DMS53 treated with DMSO at 0.1 percent for 48 hours (cell line): ENCODE measurements around the gene CARD10.
"Not testable (repeated sequence)": the region's sequence is repeated elsewhere in the genome, so short reads cannot be mapped to it uniquely, and the experiment has no call there.

Experiments used
- DNase-seq: peaks from one replicate; lab custom pipeline; 2025; ENCODE audit not compliant: unreplicated experiment; lab: John Stamatoyannopoulos, UW

CARD10 gene

GRCh38 chr22:37529652-37530345 lies 10.6 kb upstream of the CARD10 start:
- DNase-seq, result no peak

GRCh38 chr22:37527952-37528351 lies 8.7 kb upstream of the CARD10 start:
- not testable (repeated sequence) for DNase-seq

DNA sequence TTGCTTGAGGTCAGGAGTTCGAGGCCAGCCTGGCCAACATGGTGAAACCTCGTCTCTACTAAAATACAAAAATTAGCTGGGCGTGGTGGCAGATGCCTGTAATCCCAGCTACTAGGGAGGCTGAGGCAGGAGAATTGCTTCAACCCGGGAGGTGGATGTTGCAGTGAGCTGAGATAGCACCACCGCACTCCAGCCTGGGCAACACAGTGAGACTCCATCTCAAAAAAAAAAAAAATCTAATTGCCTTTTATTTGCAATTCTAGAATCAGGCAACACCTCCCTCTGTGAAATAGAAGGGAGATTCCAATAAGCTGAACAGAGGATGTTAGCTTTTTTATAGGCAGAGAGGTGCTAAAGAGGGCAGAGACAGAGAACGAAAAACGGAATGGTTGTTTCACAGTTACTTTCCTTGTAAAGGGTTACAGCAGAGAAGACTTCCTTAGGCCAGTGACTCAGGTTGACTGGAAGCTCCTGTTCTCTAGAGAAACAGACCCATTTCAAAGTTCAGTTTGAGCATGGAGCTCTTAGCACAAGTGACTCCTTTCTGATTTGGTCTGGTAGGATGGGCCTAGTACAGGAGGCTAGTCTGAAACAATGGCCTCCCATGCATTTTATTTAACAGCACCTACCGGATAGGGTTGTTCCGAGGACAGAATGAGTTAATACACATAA lies 8.0 kb upstream of the CARD10 start:
- DNase-seq, result not testable (repeated sequence)

- no peak for DNase-seq
Measured at GRCh38 chr22:37526376-37526775, 7.2 kb upstream of the CARD10 start.

DNA sequence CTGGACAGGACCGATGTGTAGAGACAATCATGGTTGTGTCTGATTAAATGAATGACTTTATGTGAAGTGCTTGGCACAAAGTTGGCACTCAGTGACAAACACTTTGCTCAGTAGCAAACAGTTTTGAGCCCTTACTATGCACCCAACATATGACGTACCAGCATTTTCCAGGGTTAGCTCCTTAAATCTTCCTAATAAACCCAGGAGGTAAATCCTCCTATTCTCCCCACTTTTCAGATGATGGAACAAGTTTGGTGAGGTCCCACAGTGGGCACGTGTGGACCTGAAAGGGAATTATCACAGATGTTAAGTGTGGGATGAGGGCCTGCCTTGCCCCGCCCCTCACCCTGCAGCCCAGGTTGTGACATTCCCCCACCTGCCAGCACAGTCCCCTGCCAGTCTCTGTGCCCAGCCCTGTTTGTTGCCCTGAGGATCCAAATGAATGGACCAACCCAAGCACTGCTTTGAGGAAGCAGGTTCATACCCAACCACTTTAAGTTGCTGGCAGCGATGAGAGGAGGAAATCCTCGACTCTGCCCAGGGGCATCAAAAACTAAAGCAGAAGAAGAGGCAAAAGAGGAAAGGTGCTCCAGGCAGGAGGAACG lies 6.6 kb upstream of the CARD10 start:
- DNase-seq, result no peak

GRCh38 chr22:37525073-37525745 lies 6.0 kb upstream of the CARD10 start:
- no peak for DNase-seq

- no peak for DNase-seq
Measured at GRCh38 chr22:37522482-37522881, 3.3 kb upstream of the CARD10 start.

GRCh38 chr22:37521236-37521739 lies 2.1 kb upstream of the CARD10 start:
- DNase-seq, result no peak

GRCh38 chr22:37520776-37521191 lies 1.6 kb upstream of the CARD10 start:
- DNase-seq, result no peak

DNA sequence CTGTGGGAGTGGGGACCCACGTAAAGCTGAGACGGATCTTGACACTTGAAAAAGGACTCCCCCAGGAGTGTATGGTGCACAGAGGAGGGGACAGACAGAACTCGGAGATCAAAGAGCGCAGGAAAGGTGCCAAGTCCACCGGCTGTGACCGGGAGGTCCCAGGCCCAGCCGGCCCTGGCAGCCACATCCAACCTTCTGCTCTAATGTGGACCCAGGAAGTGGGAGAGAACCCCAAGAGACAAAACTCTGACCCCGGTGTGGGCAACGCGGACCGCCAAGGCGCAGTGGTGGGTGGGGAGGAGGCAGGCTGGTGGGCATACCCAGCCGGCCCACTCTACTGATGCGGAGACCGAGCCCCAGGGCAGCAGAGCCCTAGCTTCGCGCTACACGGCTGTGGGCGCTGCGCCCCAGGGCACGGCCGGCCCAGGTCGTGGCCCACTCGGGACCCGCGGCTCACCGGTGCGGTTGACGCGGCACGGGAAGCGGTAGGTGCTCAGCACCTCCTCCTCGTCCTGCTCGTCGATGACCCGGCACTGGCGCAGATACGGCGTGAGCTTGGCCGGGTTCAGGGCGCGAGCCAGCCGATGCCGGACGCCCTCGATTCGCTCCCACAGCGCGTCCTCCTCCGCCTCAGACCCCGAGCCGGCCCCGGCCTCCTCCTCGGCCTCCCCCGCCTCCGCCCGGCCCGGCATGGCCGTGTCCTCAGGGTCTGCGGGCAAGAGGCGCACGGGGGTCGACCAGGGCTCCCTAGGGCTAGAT lies 527 bp downstream of the CARD10 start:
- DNase-seq, result no peak

GRCh38 chr22:37517826-37518450 lies 1.3 kb downstream of the CARD10 start:
- DNase-seq, result no peak

DNA sequence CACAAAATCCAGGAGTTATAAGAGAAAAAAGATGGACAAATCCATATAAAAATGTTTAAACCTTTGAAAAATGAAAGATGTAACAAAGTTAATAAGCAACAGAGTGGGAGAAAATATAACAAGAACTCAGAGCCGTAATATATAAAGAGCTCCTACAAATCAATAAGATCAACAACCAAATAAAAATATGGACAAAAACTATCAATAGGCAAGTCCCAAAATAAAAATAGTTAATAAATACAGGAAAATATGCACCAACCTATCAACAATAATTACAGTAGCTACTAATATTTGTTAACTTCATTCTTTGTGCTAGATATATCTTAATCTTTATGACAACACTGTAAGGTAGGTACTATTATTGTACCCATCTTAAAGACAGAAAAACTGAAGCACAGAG lies 2.8 kb downstream of the CARD10 start:
- no peak for DNase-seq

GRCh38 chr22:37515901-37516300 lies 3.3 kb downstream of the CARD10 start:
- DNase-seq, result no peak

DNA sequence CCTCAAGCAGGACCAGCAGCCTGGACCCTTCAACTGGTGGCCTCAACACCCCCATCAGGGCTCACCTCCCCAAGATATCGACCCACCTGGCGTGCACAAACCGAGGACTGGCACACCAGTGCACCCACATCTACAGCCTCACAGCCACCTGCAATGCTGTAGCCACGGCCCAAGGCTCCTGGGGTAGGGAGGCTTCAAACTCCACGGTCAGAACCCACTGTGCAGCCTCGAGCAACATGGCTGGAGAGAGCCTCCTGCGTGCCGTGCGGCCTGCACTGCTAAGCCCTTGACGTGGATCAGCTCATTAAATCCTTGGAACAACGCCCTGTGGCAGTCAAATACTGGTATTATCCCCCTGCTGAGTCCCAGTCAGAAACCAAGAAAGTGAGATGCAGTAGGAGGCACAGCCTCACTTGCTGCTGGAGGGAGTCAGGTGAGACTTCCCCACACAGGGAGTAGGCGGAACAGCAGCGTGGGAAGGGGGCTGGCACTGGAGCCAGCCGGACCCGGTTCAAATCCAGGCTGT lies 4.6 kb downstream of the CARD10 start:
- DNase-seq, result no peak

DNA sequence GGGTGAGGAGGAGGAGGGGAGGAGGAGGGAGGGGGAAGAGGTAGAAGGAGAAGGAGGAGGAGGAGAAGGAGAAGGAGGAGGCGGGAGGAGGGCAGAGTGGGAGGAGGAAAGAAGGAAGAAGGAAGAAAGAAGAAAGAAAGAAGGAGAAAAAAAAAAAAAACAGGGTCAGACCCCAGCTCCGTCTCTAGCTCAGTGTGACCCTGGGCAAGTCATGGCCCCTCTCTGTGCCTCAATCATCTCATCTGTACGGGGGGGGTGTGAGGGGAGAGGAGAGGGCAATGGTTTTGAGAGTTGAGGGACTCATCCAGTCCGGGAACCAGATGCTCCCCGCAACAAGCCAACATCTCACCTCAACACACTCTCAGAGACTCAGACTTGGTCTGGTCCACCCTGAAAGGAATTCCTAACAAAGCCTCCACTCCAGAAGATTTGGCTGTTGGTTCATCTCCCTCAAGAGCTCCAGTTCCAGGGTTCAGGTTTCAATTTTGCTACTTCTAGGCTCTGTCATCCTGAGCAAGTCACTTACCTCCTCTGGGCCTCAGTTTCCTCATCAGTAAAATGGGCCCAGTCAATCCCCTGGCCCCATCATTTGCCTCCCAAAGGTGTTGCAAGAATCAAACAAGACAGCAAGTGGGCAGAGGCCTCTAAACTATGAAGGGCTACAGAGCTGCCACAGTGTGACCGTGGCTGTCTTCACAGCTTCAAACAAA lies 7.7 kb downstream of the CARD10 start:
- DNase-seq, result no peak

- DNase-seq, result no peak
Measured at GRCh38 chr22:37510091-37510490, 9.1 kb downstream of the CARD10 start.

DNA sequence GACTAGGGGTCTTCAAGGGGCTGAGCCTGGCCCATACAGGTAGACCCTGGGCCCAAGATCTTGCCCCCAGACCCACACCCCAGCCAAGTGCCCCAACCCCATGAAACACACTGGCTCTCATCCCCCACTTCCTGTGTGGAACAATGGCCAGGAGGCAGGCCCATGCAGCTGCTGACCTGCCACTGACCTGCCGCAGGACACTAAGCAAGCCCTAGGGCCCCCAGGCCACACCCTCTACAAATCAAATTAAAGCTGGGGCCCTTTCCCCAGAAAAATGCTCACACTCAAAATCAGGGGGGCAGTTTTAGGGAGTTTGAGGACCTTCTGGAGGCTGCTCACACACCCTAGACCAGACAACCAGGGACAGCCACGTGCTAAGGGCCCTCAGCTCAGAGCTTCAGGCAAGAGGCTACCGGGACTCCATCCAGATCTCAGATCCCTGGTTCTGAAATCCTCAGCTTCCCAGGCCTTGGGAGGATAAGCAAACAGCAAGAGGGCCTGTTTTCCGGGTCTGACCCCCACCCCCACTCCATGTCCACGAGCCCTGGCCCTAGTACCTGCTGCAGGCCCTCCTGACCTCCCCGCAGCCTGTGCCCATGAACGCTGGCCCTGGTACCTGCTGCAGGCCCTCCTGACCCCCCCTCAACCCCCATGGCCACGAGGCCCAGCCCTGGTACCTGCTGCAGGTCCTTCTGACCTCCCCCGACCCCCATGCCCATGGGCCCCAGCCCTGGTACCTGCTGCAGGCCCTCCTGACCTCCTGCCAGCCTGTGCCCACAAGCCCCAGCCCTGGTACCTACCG lies 10.0 kb downstream of the CARD10 start:
- DNase-seq, result no peak

- no peak for DNase-seq
Measured at GRCh38 chr22:37508431-37508992, 10.7 kb downstream of the CARD10 start.
